B cell (primary cell): ENCODE data around the gene FABP3. TPM values are rescaled to one million over a fixed set of nuclear protein-coding genes. Genes with fewer than 3 reads are reported as not detected.

Experiments used
- ATAC-seq: fragments of 200-7000 bp; cut with Tn5 transposase; one replicate; pipeline ENCODE4 v1.10.0; 2021; ENCODE audit warnings: low read depth, mild to moderate bottlenecking, moderate number of reproducible peaks, moderate library complexity
- CTCF ChIA-PET: fragments of 350-600 bp; sonication (Branson Sonifier 250); formaldehyde crosslinking; loops from one replicate; lab custom pipeline; 2021; ENCODE audit warnings: antibody characterized with exemption, inconsistent platforms; lab: Charles Lee
- POLR2A ChIA-PET: fragments of 350-600 bp; sonication (Branson Sonifier 250); formaldehyde crosslinking; loops from one replicate; lab custom pipeline; 2021; ENCODE audit warnings: antibody characterized with exemption; lab: Charles Lee
- DNase-seq: peaks from one replicate; pipeline ENCODE4 v3.0.0; 2013
- H2AFZ ChIP-seq: 2 replicates; pipeline ENCODE4 v1.6.1; 2012; ENCODE audit warnings: mild to moderate bottlenecking, low read depth, low read length; ENCODE audit not compliant: insufficient read depth, poor library complexity, severe bottlenecking
- H3K27ac ChIP-seq, 2 donors: 1 replicate in 1 of 2; 2 replicates in 1 of 2; pipeline ENCODE4 v1.5.1; 2012 to 2013; ENCODE audit warnings: low read length in 2 of 2, mild to moderate bottlenecking in 2 of 2, moderate library complexity in 1 of 2
- H3K27me3 ChIP-seq, 4 experiments: fragments of 200-600 bp in 1 of 4; sonication (generic) in 1 of 4; replicated peaks in 1 of 4; 1 replicate in 2 of 4; 2 replicates in 2 of 4; pipeline versions ENCODE4 v1.6.1 to v1.7.0; 2013 to 2016; ENCODE audit warnings: low read length in 3 of 4, mild to moderate bottlenecking in 2 of 4, mixed read lengths in 1 of 4, moderate library complexity in 1 of 4; ENCODE audit not compliant: insufficient read depth in 4 of 4, control insufficient read depth in 3 of 4; ENCODE audit errors: control extremely low read depth in 1 of 4
- H3K36me3 ChIP-seq, 2 experiments: replicated peaks in 1 of 2; 1 replicate in 1 of 2; 2 replicates in 1 of 2; pipeline versions ENCODE4 v1.6.1 to v1.7.1; 2013; ENCODE audit warnings: low read length in 1 of 2; ENCODE audit not compliant: insufficient read depth in 2 of 2, control insufficient read depth in 1 of 2; ENCODE audit errors: control extremely low read depth in 1 of 2, extremely low read depth in 1 of 2
- H3K4me1 ChIP-seq, 2 donors: fragments of 200-600 bp in 1 of 2; sonication (generic) in 1 of 2; 1 replicate in 1 of 2; 2 replicates in 1 of 2; pipeline versions ENCODE4 v1.5.1 to v1.6.1; 2013 to 2017; ENCODE audit warnings: low read length in 2 of 2; ENCODE audit not compliant: control insufficient read depth in 2 of 2, insufficient read depth in 2 of 2
- H3K4me2 ChIP-seq: replicated peaks from 2 replicates; pipeline ENCODE3; 2012; ENCODE audit warnings: mild to moderate bottlenecking, low read depth, low read length; ENCODE audit not compliant: poor library complexity, severe bottlenecking
- H3K4me3 ChIP-seq, 5 experiments: fragments of 200-600 bp in 1 of 5; sonication (generic) in 1 of 5; 1 replicate in 3 of 5; 2 replicates in 2 of 5; pipeline versions ENCODE4 v1.5.1 to v1.7.0; 2011 to 2016; ENCODE audit warnings: low read length in 4 of 5, mild to moderate bottlenecking in 4 of 5, low read depth in 2 of 5, control low read depth in 1 of 5, moderate library complexity in 1 of 5; ENCODE audit not compliant: insufficient read depth in 1 of 5; ENCODE audit errors: control extremely low read depth in 1 of 5, extremely low read depth in 1 of 5
- H3K79me2 ChIP-seq: fragments of 200-600 bp; sonication (generic); one replicate; pipeline ENCODE4 v1.6.0; 2016; ENCODE audit warnings: low read length; ENCODE audit not compliant: control insufficient read depth, insufficient read depth
- H3K9ac ChIP-seq: fragments of 200-600 bp; sonication (generic); 2 replicates; pipeline ENCODE4 v1.6.1; 2017; ENCODE audit warnings: mild to moderate bottlenecking, low read length, moderate library complexity
- H3K9me3 ChIP-seq, 3 donors: one replicate each; pipeline versions ENCODE4 v1.6.1 to v1.7.1; 2013; ENCODE audit warnings: low read length in 2 of 3; ENCODE audit not compliant: control insufficient read depth in 2 of 3, insufficient read depth in 1 of 3; ENCODE audit errors: control extremely low read depth in 1 of 3
- H4K20me1 ChIP-seq: 2 replicates; pipeline ENCODE4 v1.6.0; 2012; ENCODE audit warnings: mild to moderate bottlenecking, low read length; ENCODE audit not compliant: insufficient read depth, control insufficient read depth, poor library complexity, severe bottlenecking
- H3K27ac Mint-ChIP-seq: one replicate; pipeline ENCODE4 v1.8.0; 2021; ENCODE audit warnings: mixed read lengths
- H3K27me3 Mint-ChIP-seq: one replicate; pipeline ENCODE4 v1.8.0; 2021; ENCODE audit warnings: mixed read lengths
- H3K4me1 Mint-ChIP-seq: one replicate; pipeline ENCODE4 v1.8.0; 2021; ENCODE audit warnings: mixed read lengths
- H3K4me3 Mint-ChIP-seq: one replicate; pipeline ENCODE4 v1.8.0; 2021; ENCODE audit warnings: mixed read lengths
- H3K9me3 Mint-ChIP-seq: one replicate; pipeline ENCODE4 v1.8.0; 2022; ENCODE audit warnings: mixed read lengths; ENCODE audit not compliant: insufficient read depth
- CTCF ChIP-seq: fragments of 200-600 bp; IDR thresholded peaks from one replicate; pipeline ENCODE4 v1.8.0; 2022; ENCODE audit warnings: antibody characterized with exemption, mild to moderate bottlenecking
- EZH2 ChIP-seq: IDR thresholded peaks from 2 replicates; pipeline ENCODE4 v1.6.1; 2012; ENCODE audit warnings: borderline replicate concordance, low read depth, mild to moderate bottlenecking, moderate library complexity, low read length; ENCODE audit not compliant: insufficient read depth, poor library complexity, severe bottlenecking
- WGBS: methylation state at CpG from one replicate; pipeline ENCODE4 v1.1.5; 2013; ENCODE audit warnings: missing lambda C conversion rate; ENCODE audit not compliant: insufficient coverage; 5-methylcytosine and 5-hydroxymethylcytosine counted together
- intact Hi-C: fragments of 100-400 bp; cut with micrococcal nuclease; formaldehyde crosslinking; loops from one replicate; pipeline ENCODE4 v1.10.0; 2022
- polyA plus RNA-seq: library from polyadenylated mRNA; depleted of rRNA; stranded (reverse); fragments of >200 nt; gene quantifications from 2 replicates; pipeline ENCODE4 v1.2.3, GENCODE V29; 2012
- total RNA-seq, 2 donors: library from RNA; stranded (reverse); fragments of 120-200 nt in 1 of 2; gene quantifications; 1 replicate in 1 of 2; 2 replicates in 1 of 2; pipeline versions ENCODE4 v1.2.3 to v1.2.4, GENCODE V29; 2013 to 2022

The FABP3 gene
- total and polyA plus RNA-seq, 2 donors (not counting 1 experiment from before 2014, with no cell fraction given), result not detected

DNA sequence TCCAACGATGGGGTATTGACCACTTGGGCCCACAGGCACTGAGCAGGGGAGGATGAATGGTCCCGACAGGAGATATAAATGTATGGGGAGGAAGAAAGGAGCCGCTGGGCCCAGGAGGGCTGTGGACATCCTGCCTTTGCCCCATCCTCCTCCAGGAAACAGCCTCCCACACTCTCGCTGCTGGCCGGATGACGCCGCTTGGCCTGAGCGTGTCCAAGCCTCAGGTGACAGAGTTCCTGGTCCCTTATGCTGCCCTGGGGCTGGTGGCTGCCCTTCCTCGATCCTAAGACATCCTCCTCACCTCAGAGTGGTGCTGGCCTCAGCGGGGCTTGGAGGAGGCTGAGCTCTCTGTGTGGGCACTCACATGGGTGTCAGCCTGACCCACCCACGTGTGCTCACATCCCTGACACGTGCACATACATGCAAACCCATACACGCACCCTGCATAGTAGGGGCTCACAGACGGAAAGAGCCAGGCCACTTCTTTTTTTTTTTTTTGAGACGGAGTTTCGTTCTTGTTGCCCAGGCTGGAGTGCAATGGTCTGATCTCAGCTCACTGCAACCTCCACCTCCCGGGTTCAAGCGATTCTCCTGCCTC, 34.3 kb upstream of the FABP3 start:
- no peaks in the 10 kb centered on the region for H3K79me2 ChIP-seq
- Mint-ChIP-seq H3K9me3 (no peaks in the 10 kb centered on the region), H3K4me3 (no peak overlapping the region), H3K27ac (no peak overlapping the region), H3K4me1 (peaks cover under 1% of the 10 kb centered on the region), H3K27me3 (peaks cover 39% of the 10 kb centered on the region)
- ATAC-seq (no peak), DNase-seq (no peak)
- H2AFZ ChIP-seq, result no peak overlapping the region
- no peak overlapping the region for H3K27ac ChIP-seq
- no peak for TF ChIP-seq EZH2
- TF ChIP-seq CTCF, result no peak
- no peaks in the 10 kb centered on the region for H3K9me3 ChIP-seq
- no peak overlapping the region for H3K4me3 ChIP-seq
- POLR2A ChIA-PET, result no interaction called here
- no peaks in the 10 kb centered on the region for H4K20me1 ChIP-seq
- peaks cover 0 to 27% (median 6%) of the 10 kb centered on the region in 4 experiments for H3K27me3 ChIP-seq
- no peaks in the 10 kb centered on the region for H3K4me1 ChIP-seq
- no peak overlapping the region for H3K4me2 ChIP-seq
- no peak overlapping the region for H3K9ac ChIP-seq
- intact Hi-C loops, result no loop called here
- WGBS, result 91% methylated on average over 11 of the region's 18 CpGs
- CTCF ChIA-PET, result no interaction called here
- H3K36me3 ChIP-seq, result no peaks in the 10 kb centered on the region

DNA sequence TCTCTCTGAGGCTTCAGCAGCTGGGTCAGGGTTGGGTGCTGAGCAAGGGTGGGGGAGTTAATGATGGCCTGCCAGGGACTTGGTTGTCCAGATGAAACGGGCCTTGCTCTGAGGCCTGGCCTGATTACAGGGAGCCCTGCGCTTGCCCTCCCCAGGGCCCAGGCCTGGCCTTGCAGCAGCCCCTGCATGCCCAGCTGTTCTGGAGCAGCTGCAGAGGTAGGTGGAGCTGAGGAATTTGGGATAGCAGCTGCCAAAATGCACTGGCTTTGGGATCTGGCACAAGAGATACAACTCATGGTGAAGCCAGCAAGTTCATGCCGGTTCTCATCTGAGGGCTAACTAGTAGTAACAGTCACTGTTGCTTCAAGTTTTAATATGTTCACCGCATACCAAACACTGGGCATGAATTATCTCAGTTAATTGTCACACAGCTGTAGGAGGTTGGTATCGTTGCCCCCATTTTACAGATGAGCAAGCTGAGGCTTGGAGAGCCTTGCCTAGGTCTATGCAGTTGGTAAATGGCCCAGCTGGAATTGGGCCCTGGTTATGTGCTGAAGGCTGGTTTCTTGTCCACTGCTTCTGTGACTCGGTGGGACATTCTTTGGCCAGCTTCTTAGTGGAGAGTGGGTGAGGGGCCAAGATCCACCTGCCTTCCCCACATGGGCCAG, 32.8 kb upstream of the FABP3 start:
- no peak overlapping the region for H3K27ac Mint-ChIP-seq
- Histone ChIP-seq H3K27ac (no peak overlapping the region), H3K27me3 (peaks cover 0 to 13% (median 0%) of the 10 kb centered on the region in 4 experiments), H3K36me3 (no peaks in the 10 kb centered on the region), H3K9me3 (no peaks in the 10 kb centered on the region), H3K9ac (no peak overlapping the region), H3K4me2 (no peak overlapping the region), H3K79me2 (no peaks in the 10 kb centered on the region), H3K4me1 (no peaks in the 10 kb centered on the region), H4K20me1 (no peaks in the 10 kb centered on the region), H3K4me3 (no peak overlapping the region), H2AFZ (no peak overlapping the region)
- intact Hi-C loops, result no loop called here
- no peaks in the 10 kb centered on the region for H3K9me3 Mint-ChIP-seq
- ATAC-seq (no peak), DNase-seq (no peak)
- H3K4me3 Mint-ChIP-seq, result no peak overlapping the region
- ChIA-PET CTCF (interaction anchor here (0.7 to 1.4 kb wide), 3 partner anchors 11 to 108 kb away, joined by 3 to 7 read pairs (median 3); no protein-coding TSS in a partner anchor), POLR2A (no interaction called here)
- no peaks in the 10 kb centered on the region for H3K4me1 Mint-ChIP-seq
- 99% methylated on average over 4 of the region's 6 CpGs for WGBS
- peaks cover 28% of the 10 kb centered on the region for H3K27me3 Mint-ChIP-seq
- no peak for TF ChIP-seq CTCF
- no peak for TF ChIP-seq EZH2
